Activated naive CD8-positive, alpha-beta T cell treated with anti-CD3 and anti-CD28 coated beads, Interleukin-2, amount 10 ng/mL, durations not matched to agents 7 days and 5 days (primary cell): ENCODE measurements around the gene ITPR2. TPM values are rescaled to one million over a fixed set of nuclear protein-coding genes. Genes with fewer than 3 reads are reported as not detected.
"Not testable (repeated sequence)": the region's sequence is repeated elsewhere in the genome, so short reads cannot be mapped to it uniquely, and the experiment has no call there.

Experiments used
- ATAC-seq: fragments of 150-1000 bp; cut with Tn5 transposase; one replicate; pipeline ENCODE4 v1.10.0; 2021; ENCODE audit warnings: low read depth, moderate library complexity
- POLR2A ChIA-PET: fragments of 350-600 bp; sonication (Branson Sonifier 250); formaldehyde crosslinking; loops from one replicate; lab custom pipeline; 2021; ENCODE audit warnings: antibody characterized with exemption; lab: Charles Lee
- DNase-seq: peaks from one replicate; pipeline ENCODE4 v3.0.0; 2021
- H3K27ac Mint-ChIP-seq: one replicate; pipeline ENCODE4 v1.8.0; 2022; ENCODE audit warnings: mild to moderate bottlenecking, mixed read lengths
- H3K27me3 Mint-ChIP-seq: one replicate; pipeline ENCODE4 v1.8.0; 2022; ENCODE audit warnings: mild to moderate bottlenecking, moderate library complexity, mixed read lengths
- H3K36me3 Mint-ChIP-seq: one replicate; pipeline ENCODE4 v1.8.0; 2021; ENCODE audit warnings: mild to moderate bottlenecking, mixed read lengths
- H3K4me1 Mint-ChIP-seq: one replicate; pipeline ENCODE4 v1.8.0; 2021; ENCODE audit warnings: mixed read lengths
- H3K4me3 Mint-ChIP-seq: one replicate; pipeline ENCODE4 v1.8.0; 2022; ENCODE audit warnings: mild to moderate bottlenecking, moderate library complexity, mixed read lengths
- H3K9me3 Mint-ChIP-seq: one replicate; pipeline ENCODE4 v1.8.0; 2021; ENCODE audit warnings: mixed read lengths
- total RNA-seq, 2 experiments: library from RNA; stranded (reverse); gene quantifications; one replicate each; pipeline ENCODE4 v1.2.3, GENCODE V29; 2021

Gene ITPR2
- total RNA-seq, 2 experiments from 2014 or later = 43.3 to 43.5 TPM

- no peak overlapping the region for H3K4me3 Mint-ChIP-seq
- no peak overlapping the region for H3K27ac Mint-ChIP-seq
- ATAC-seq (no peak), DNase-seq (no peak)
- peaks cover 14% of the 10 kb centered on the region for H3K36me3 Mint-ChIP-seq
- POLR2A ChIA-PET = no interaction called here
- H3K27me3 Mint-ChIP-seq = no peaks in the 10 kb centered on the region
- H3K9me3 Mint-ChIP-seq = peaks cover 4% of the 10 kb centered on the region
- peaks cover 6% of the 10 kb centered on the region for H3K4me1 Mint-ChIP-seq
Observed at GRCh38 chr12:26519462-26519861, 313.5 kb downstream of the ITPR2 start.

- H3K27me3 Mint-ChIP-seq, ATAC-seq, DNase-seq, H3K4me1 Mint-ChIP-seq, H3K4me3 Mint-ChIP-seq, POLR2A ChIA-PET, H3K27ac Mint-ChIP-seq, H3K9me3 Mint-ChIP-seq: not testable (repeated sequence)
- H3K36me3 Mint-ChIP-seq = peaks cover 14% of the 10 kb centered on the region
Observed at GRCh38 chr12:26517320-26517719, 315.7 kb downstream of the ITPR2 start.

GRCh38 chr12:26514364-26514763, 318.6 kb downstream of the ITPR2 start:
- Mint-ChIP-seq H3K27me3 (no peaks in the 10 kb centered on the region), H3K4me1 (no peaks in the 10 kb centered on the region), H3K27ac (no peak overlapping the region), H3K36me3 (peaks cover 12% of the 10 kb centered on the region), H3K9me3 (peaks cover 2% of the 10 kb centered on the region), H3K4me3 (no peak overlapping the region)
- DNase-seq (no peak), ATAC-seq (no peak)
- POLR2A ChIA-PET = no interaction called here

- POLR2A ChIA-PET = no interaction called here
- H3K36me3 Mint-ChIP-seq = peaks cover 15% of the 10 kb centered on the region
- H3K27ac Mint-ChIP-seq = no peak overlapping the region
- ATAC-seq (no peak), DNase-seq (no peak)
- no peak overlapping the region for H3K4me3 Mint-ChIP-seq
- peaks cover 2% of the 10 kb centered on the region for H3K9me3 Mint-ChIP-seq
- no peaks in the 10 kb centered on the region for H3K4me1 Mint-ChIP-seq
- H3K27me3 Mint-ChIP-seq = no peaks in the 10 kb centered on the region
Observed at GRCh38 chr12:26513363-26514043, 319.5 kb downstream of the ITPR2 start.

GRCh38 chr12:26512213-26512612, 320.8 kb downstream of the ITPR2 start:
- no peak overlapping the region for H3K27ac Mint-ChIP-seq
- H3K4me1 Mint-ChIP-seq = no peaks in the 10 kb centered on the region
- DNase-seq = no peak

GRCh38 chr12:26510354-26510674, 322.7 kb downstream of the ITPR2 start:
- no peak for ATAC-seq
- POLR2A ChIA-PET = no interaction called here

More at GRCh38 chr12:26512213-26512612, 320.8 kb downstream of the ITPR2 start:
- no peak overlapping the region for H3K4me3 Mint-ChIP-seq
- POLR2A ChIA-PET = no interaction called here
- ATAC-seq = no peak
- peaks cover 11% of the 10 kb centered on the region for H3K36me3 Mint-ChIP-seq
- H3K27me3 Mint-ChIP-seq = no peaks in the 10 kb centered on the region
- no peaks in the 10 kb centered on the region for H3K9me3 Mint-ChIP-seq

GRCh38 chr12:26507613-26508012, 325.4 kb downstream of the ITPR2 start:
- no peak overlapping the region for H3K4me3 Mint-ChIP-seq
- H3K4me1 Mint-ChIP-seq = no peaks in the 10 kb centered on the region
- ATAC-seq (no peak), DNase-seq (no peak)
- no peaks in the 10 kb centered on the region for H3K9me3 Mint-ChIP-seq
- POLR2A ChIA-PET = no interaction called here
- H3K36me3 Mint-ChIP-seq = peaks cover 17% of the 10 kb centered on the region
- H3K27ac Mint-ChIP-seq = no peak overlapping the region
- H3K27me3 Mint-ChIP-seq = no peaks in the 10 kb centered on the region

More at GRCh38 chr12:26510354-26510674, 322.7 kb downstream of the ITPR2 start:
- Mint-ChIP-seq H3K4me3 (no peak overlapping the region), H3K9me3 (no peaks in the 10 kb centered on the region), H3K27me3 (no peaks in the 10 kb centered on the region), H3K4me1 (no peaks in the 10 kb centered on the region), H3K27ac (no peak overlapping the region), H3K36me3 (peaks cover 12% of the 10 kb centered on the region)
- DNase-seq = no peak

GRCh38 chr12:26499979-26500640, 332.9 kb downstream of the ITPR2 start:
- no peaks in the 10 kb centered on the region for H3K27me3 Mint-ChIP-seq

GRCh38 chr12:26496170-26496569, 336.8 kb downstream of the ITPR2 start:
- no peaks in the 10 kb centered on the region for H3K9me3 Mint-ChIP-seq
- H3K4me3 Mint-ChIP-seq = no peak overlapping the region
- DNase-seq (no peak), ATAC-seq (no peak)
- no peaks in the 10 kb centered on the region for H3K27me3 Mint-ChIP-seq
- peaks cover 2% of the 10 kb centered on the region for H3K4me1 Mint-ChIP-seq
- H3K27ac Mint-ChIP-seq = no peak overlapping the region
- POLR2A ChIA-PET = no interaction called here
- peaks cover 8% of the 10 kb centered on the region for H3K36me3 Mint-ChIP-seq

More at GRCh38 chr12:26499979-26500640, 332.9 kb downstream of the ITPR2 start:
- H3K9me3 Mint-ChIP-seq = no peaks in the 10 kb centered on the region
- H3K4me1 Mint-ChIP-seq = peaks cover 2% of the 10 kb centered on the region
- no peak for ATAC-seq
- no peak overlapping the region for H3K27ac Mint-ChIP-seq
- no peak overlapping the region for H3K4me3 Mint-ChIP-seq
- peaks cover 7% of the 10 kb centered on the region for H3K36me3 Mint-ChIP-seq
- DNase-seq = no peak
- POLR2A ChIA-PET = no interaction called here

- H3K4me3 Mint-ChIP-seq = no peak overlapping the region
- H3K9me3 Mint-ChIP-seq = peaks cover 2% of the 10 kb centered on the region
- H3K27me3 Mint-ChIP-seq = no peaks in the 10 kb centered on the region
- DNase-seq = no peak
- peaks cover 2% of the 10 kb centered on the region for H3K4me1 Mint-ChIP-seq
- peaks cover 17% of the 10 kb centered on the region for H3K36me3 Mint-ChIP-seq
- POLR2A ChIA-PET = no interaction called here
- no peak overlapping the region for H3K27ac Mint-ChIP-seq
- ATAC-seq = no peak
Observed at GRCh38 chr12:26493656-26494055, 339.3 kb downstream of the ITPR2 start.

GRCh38 chr12:26492406-26492805, 340.6 kb downstream of the ITPR2 start:
- POLR2A ChIA-PET = no interaction called here
- Mint-ChIP-seq H3K4me3 (no peak overlapping the region), H3K4me1 (peaks cover 1% of the 10 kb centered on the region), H3K36me3 (peaks cover 16% of the 10 kb centered on the region), H3K27ac (no peak overlapping the region), H3K27me3 (no peaks in the 10 kb centered on the region), H3K9me3 (peaks cover 2% of the 10 kb centered on the region)
- ATAC-seq = no peak
- no peak for DNase-seq

- Mint-ChIP-seq H3K9me3 (peaks cover 2% of the 10 kb centered on the region), H3K36me3 (peaks cover 19% of the 10 kb centered on the region), H3K4me3 (no peak overlapping the region), H3K4me1 (no peaks in the 10 kb centered on the region), H3K27me3 (no peaks in the 10 kb centered on the region), H3K27ac (no peak overlapping the region)
- DNase-seq (no peak), ATAC-seq (no peak)
- POLR2A ChIA-PET = no interaction called here
Observed at GRCh38 chr12:26489908-26490307, 343.1 kb downstream of the ITPR2 start.

GRCh38 chr12:26488351-26488750, 344.6 kb downstream of the ITPR2 start:
- Mint-ChIP-seq H3K9me3 (peaks cover 2% of the 10 kb centered on the region), H3K4me1 (no peaks in the 10 kb centered on the region), H3K4me3 (no peak overlapping the region), H3K36me3 (peaks cover 19% of the 10 kb centered on the region), H3K27me3 (no peaks in the 10 kb centered on the region), H3K27ac (no peak overlapping the region)
- POLR2A ChIA-PET = no interaction called here
- DNase-seq = no peak
- ATAC-seq = no peak

GRCh38 chr12:26473291-26473690, 359.7 kb downstream of the ITPR2 start:
- ATAC-seq = no peak
- no peaks in the 10 kb centered on the region for H3K27me3 Mint-ChIP-seq
- DNase-seq = no peak
- no peak overlapping the region for H3K27ac Mint-ChIP-seq
- H3K4me1 Mint-ChIP-seq = peaks cover 10% of the 10 kb centered on the region
- H3K9me3 Mint-ChIP-seq = no peaks in the 10 kb centered on the region
- H3K4me3 Mint-ChIP-seq = no peak overlapping the region
- POLR2A ChIA-PET = no interaction called here
- H3K36me3 Mint-ChIP-seq = peaks cover 35% of the 10 kb centered on the region
